Measurements from ENCODE around the gene RSRP1. TPM values are rescaled to one million over a fixed set of nuclear protein-coding genes. Genes with fewer than 3 reads are reported as not detected.

Gene RSRP1, protein sequence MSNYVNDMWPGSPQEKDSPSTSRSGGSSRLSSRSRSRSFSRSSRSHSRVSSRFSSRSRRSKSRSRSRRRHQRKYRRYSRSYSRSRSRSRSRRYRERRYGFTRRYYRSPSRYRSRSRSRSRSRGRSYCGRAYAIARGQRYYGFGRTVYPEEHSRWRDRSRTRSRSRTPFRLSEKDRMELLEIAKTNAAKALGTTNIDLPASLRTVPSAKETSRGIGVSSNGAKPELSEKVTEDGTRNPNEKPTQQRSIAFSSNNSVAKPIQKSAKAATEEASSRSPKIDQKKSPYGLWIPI
- 83.5 and 101 TPM in 2 replicates for total RNA-seq

DNA sequence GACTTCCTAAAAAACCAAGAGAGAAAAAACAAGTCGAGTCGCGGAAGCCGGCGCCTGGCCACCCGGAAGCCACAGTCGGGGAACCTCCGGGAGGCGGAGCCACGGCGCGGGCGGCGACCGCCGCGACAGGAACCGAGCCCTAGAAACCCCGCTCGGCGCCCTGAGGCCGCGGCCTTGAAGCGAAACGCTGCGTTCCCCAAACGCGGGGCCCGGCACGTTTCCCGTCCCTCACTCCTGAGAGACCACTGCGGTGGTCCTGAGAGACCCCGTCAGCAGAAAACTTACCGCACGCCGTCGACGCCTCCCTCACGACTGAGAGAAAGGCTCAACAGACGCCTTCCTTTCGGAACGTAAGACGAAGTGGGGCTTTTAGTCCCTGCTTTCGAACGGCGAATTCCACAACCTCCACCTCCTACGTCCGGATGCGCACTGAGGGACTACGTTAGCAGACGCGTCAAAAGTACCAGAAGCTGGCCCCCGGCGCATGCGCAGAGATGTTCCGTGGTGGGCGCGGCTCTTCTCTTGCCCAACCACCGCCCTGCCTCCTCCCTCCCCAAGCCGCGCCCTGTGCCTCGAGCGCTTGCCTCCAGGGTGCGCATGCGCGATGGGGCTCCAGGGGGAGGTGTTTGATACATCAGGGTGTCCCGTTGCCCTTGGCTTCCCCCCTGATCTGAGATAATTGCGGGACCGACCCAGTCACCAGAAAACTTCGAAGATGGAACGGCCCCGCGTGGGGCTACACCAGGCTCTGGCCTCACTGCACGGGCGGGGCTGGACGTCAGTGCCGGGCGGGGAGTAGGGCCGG, at the start of gene RSRP1:
RSRP1 (minus strand) TSS at position 431 of the 805 bp plus-strand sequence. CDS start 491 bp downstream, outside the sequence.

DNA sequence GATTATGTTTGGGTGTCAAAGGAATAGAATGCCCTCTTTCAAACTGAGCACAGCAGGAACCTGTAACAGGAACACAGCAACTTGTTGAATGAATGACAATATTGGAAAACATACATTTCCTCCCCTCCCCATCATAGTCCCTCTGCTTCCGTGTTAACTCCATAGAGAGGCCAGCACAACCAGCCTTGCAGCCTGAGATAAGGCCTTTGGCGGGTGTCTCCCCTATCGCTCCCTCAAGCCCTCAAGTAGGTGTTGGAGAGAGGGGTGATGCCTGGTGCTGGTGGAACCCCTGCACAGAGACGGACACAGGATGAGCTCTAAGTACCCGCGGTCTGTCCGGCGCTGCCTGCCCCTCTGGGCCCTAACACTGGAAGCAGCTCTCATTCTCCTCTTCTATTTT, 25.0 kb upstream of the RSRP1 start, which contains the start of gene RHD:
RHD (plus strand) TSS at position 272 of the 400 bp plus-strand sequence; CDS start at position 311, 39 bp downstream.

DNA sequence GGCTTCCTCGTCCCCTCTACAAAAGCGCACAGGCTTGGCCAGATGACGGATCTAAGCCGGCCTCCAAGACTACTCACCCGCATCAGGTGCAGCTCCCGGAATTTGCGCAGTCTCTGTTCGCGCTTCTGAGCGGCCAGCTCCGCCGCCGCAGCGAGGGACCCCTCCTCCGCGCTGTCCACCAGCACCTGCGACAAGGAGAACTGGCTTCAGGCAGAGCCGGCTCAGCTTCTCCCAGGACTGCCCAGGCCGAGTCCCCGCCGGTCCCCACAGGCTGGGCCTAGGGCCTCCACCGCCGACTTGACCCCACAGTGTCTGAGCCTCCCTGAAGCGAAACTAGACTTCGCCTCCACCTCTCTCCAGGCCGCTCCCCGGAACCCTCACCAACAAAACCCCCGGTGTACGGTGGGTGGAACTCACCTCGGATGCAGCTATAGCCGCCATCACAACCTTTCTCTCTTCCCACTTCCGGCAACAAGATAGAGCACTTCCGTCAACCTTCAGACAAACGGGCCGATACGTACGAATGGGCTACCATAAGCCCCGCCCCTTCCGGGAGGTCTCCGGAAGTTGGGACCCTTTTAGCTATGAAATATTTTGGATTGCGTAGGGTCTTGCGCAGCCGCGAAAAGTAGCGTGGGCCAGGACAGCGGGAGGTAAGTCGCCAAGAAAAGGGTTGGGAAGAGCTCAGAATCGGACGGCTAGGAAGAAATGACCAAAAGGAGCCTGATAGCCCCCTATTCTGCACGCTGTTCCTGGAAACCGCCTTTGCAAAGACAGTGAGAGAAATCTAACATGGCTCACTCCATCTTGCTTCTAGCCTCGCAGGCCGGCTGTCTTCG, 15.0 kb downstream of the RSRP1 start, which contains the start of gene SYF2:
SYF2 (minus strand) TSS at position 476 of the 839 bp plus-strand sequence; CDS start at position 441, 35 bp downstream.

Other genes starting within 250 kb of the RSRP1 start
- 24.2 and 29.0 TPM in 2 replicates for gene SYF2, start 15.0 kb downstream of the RSRP1 start, total RNA-seq
- gene RHD, start 25.1 kb upstream of the RSRP1 start, total RNA-seq, result under 0.01 TPM in 1 of 2 replicates, not detected in the other
- gene TMEM50A, start 90.9 kb upstream of the RSRP1 start, total RNA-seq, result 76.4 and 78.8 TPM in 2 replicates
- gene RHCE, start 173.4 kb upstream of the RSRP1 start, total RNA-seq, result 0.20 and 0.73 TPM in 2 replicates
- 14.7 and 18.0 TPM in 2 replicates for gene MACO1, start 183.4 kb upstream of the RSRP1 start, total RNA-seq

Data from subcutaneous preadipocyte (primary cell).